GM19455 (cell line): ENCODE measurements around the gene MTPN.
A peak's percentile ranks its signal among the peaks of the same experiment; 100 is the strongest.

Experiments used
- ATAC-seq: cut with Tn5 transposase; IDR thresholded peaks from one replicate; pipeline ENCODE4 v1.9.1; 2021; ENCODE audit not compliant: unreplicated experiment

Gene MTPN

GRCh38 chr7:135990258-135990657, 13.1 kb upstream of the MTPN start:
- ATAC-seq = no peak

- ATAC-seq = no peak
Observed at GRCh38 chr7:135981958-135982646, 4.9 kb upstream of the MTPN start.

- ATAC-seq = peak; percentile 81
Observed at GRCh38 chr7:135980665-135981180, 3.6 kb upstream of the MTPN start.

- no peak for ATAC-seq
Observed at GRCh38 chr7:135980012-135980551, 2.9 kb upstream of the MTPN start.

- ATAC-seq = no peak
Observed at GRCh38 chr7:135979471-135980011, 2.4 kb upstream of the MTPN start.

- ATAC-seq = no peak
Observed at GRCh38 chr7:135978624-135979023, 1.5 kb upstream of the MTPN start.

GRCh38 chr7:135977742-135978066, 545 bp upstream of the MTPN start:
- no peak for ATAC-seq

GRCh38 chr7:135976312-135977006, 700 bp downstream of the MTPN start:
- peak; percentile 19 for ATAC-seq

- ATAC-seq = no peak
Observed at GRCh38 chr7:135975166-135975565, 2.0 kb downstream of the MTPN start.

GRCh38 chr7:135974667-135975066, 2.5 kb downstream of the MTPN start:
- peak; percentile 21 for ATAC-seq

- no peak for ATAC-seq
Observed at GRCh38 chr7:135971366-135971725, 5.8 kb downstream of the MTPN start.

- peak; percentile 67 for ATAC-seq
Observed at GRCh38 chr7:135970682-135971365, 6.3 kb downstream of the MTPN start.

GRCh38 chr7:135970045-135970444, 7.1 kb downstream of the MTPN start:
- no peak for ATAC-seq

- no peak for ATAC-seq
Observed at GRCh38 chr7:135966341-135967043, 10.7 kb downstream of the MTPN start.

GRCh38 chr7:135965602-135966001, 11.6 kb downstream of the MTPN start:
- peak; percentile 65 for ATAC-seq

- no peak for ATAC-seq
Observed at GRCh38 chr7:135964791-135965190, 12.4 kb downstream of the MTPN start.

- ATAC-seq = no peak
Observed at GRCh38 chr7:135964274-135964673, 12.9 kb downstream of the MTPN start.

- ATAC-seq = no peak
Observed at GRCh38 chr7:135962802-135963201, 14.4 kb downstream of the MTPN start.

- no peak for ATAC-seq
Observed at GRCh38 chr7:135960709-135961451, 16.3 kb downstream of the MTPN start.
